ENCODE measurements around the gene TCF21.

The TCF21 gene

DNA sequence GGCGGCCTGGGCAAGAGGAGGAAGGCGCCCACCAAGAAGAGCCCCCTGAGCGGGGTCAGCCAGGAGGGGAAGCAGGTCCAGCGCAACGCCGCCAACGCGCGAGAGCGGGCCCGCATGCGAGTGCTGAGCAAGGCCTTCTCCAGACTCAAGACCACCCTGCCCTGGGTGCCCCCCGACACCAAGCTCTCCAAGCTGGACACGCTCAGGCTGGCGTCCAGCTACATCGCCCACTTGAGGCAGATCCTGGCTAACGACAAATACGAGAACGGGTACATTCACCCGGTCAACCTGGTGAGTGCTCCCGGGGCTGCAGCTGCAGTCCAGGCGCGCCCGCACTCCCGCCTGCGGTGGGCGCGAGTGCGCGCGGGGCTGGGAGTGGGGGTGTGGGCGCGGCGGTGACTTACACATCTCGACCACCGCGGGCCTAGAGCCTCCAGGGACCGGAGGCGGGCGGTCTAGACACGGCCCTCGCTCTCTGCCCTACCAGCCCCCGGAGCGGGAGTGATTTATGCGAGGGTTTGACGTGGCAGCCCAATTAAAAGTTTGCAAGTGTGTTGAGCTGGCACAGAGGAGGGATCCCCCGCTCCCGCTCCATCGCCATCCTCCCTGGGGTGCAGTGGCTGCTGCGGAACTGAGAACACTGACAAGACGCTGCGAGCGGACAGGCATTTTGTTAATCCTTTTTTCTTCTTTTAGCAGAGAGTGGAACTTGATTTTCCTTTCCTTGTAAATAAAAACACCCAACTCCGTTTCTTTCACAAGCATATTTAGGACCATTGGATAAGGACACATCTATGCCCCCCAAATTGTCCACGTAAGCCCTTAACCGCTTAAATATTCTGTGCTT lies 867 bp downstream of the TCF21 start:
- no peak for DNase-seq (ENCODE audit: low spot score)

GRCh38 chr6:133890711-133891148 lies 1.8 kb downstream of the TCF21 start:
- no peak for DNase-seq (ENCODE audit: low spot score)

DNA sequence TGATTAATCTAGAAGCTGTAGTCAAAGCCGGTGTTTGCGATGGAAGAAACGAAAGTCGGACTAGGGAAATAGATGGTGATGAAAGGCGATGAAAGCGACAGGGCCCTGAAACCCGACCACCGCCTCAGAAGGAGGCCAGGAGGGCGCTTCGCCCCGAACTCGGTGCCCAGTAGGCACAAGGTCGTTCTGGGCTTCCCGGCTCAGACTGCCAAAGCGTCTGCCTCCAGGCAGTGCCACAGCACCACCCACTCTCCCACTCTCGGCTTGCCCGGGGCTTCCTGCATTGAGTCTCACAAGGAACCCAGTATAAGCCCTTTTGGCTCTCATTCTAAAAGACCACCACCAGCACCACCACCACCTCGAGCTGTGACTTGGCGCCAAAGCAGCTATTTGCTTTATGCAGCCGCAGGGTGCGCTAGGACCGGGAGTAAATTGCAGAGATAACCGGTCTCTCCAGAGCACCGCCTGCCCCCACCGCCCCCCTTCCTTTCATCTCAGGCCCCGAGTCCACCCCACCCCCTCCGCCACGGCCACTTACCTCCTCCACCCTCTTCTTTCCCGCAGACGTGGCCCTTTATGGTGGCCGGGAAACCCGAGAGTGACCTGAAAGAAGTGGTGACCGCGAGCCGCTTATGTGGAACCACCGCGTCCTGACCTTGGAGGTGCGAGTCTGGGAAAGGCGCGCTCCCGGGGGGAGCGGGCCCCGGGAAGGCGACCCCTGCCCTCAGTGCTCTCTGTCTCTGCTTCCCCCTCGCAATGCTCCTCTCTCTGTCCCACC lies 2.4 kb downstream of the TCF21 start:
- peak; percentile 25 for DNase-seq (ENCODE audit: low spot score)

DNA sequence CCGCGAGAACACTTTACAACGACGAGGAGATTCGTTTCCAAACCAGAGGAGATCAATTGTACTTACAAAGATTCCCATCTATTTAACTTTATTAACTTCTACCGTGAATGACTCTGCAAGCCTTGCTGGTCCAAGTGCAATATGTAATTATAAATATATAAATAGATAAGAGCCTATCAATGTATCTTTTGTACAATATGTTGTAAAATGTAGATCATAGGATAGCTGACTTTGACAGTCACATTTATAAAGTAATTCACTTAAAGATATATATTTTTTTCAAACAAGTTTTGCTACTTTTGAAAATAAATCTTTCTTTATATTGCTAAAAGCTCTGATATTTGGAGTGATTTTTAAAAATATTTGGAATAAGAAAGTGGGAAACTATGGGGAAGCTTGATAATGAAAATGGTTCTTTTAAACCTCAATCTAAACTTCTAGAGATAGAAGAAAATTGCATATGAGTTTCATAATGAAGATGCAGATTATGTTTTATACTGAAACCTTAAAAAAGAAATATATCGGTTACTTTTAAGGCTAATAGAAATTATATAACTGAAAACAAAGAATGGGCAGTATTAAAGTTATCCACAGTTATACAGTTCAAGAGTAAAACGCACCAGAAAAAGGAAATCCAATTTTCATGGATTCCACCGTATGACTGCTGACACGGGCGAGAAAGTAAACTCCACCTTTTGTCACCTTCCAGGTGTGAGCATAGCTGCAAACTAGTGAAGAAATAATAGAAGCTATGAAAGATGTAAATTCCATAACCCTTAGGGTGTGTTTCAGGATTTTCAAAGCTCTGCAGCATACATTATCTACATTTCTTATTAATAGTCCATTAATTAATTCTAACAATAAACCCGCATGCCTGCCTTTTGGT lies 3.3 kb downstream of the TCF21 start:
- DNase-seq (ENCODE audit: low spot score): no peak

DNA sequence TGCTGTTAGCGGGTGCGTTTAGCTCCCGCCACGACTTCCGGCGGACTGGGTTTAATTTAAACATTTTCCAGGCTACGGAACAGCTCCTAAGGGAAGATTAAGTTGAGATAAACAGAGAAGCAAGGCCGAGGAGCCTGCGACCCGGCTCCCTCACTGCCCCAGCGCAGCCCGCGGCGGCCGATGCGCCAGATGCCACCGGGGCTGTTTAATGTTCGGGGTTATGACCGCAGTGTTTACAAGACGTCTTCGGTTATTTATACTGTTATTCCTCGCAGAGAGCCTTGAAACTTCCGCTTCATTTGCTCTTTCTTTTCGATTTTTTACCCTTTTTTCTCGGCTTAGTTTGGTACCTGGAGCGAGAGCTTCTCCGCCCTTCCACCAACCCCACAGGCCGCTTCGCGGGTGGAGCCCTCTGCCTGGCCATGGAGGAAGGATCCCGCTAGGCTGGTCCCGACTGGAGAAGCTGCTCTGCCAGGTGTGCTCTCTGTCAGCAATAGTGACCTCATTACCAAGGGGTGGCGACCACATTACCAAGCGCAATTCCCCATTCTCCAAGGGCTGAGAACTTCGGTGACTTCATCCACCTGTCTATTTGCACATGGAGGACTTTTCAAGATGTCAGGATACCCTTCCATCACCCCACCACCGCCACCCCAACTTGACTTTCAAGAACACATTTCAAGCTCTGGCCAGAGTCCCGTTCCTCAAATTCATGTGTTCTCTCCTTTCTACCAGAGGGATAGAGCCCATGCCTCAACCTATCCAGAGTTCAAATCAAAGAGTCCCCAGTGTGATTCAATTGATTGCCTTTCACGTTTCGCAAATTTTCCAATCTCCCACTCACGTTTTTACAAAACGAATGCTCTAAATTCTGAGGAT lies 4.1 kb downstream of the TCF21 start:
- DNase-seq (ENCODE audit: low spot score): no peak

GRCh38 chr6:133893946-133894345 lies 5.0 kb downstream of the TCF21 start:
- no peak for DNase-seq (ENCODE audit: low spot score)

- DNase-seq (ENCODE audit: low spot score): no peak
Observed at GRCh38 chr6:133894369-133894768, 5.5 kb downstream of the TCF21 start.

- no peak for DNase-seq (ENCODE audit: low spot score)
Observed at GRCh38 chr6:133894795-133895358, 6.0 kb downstream of the TCF21 start.

DNA sequence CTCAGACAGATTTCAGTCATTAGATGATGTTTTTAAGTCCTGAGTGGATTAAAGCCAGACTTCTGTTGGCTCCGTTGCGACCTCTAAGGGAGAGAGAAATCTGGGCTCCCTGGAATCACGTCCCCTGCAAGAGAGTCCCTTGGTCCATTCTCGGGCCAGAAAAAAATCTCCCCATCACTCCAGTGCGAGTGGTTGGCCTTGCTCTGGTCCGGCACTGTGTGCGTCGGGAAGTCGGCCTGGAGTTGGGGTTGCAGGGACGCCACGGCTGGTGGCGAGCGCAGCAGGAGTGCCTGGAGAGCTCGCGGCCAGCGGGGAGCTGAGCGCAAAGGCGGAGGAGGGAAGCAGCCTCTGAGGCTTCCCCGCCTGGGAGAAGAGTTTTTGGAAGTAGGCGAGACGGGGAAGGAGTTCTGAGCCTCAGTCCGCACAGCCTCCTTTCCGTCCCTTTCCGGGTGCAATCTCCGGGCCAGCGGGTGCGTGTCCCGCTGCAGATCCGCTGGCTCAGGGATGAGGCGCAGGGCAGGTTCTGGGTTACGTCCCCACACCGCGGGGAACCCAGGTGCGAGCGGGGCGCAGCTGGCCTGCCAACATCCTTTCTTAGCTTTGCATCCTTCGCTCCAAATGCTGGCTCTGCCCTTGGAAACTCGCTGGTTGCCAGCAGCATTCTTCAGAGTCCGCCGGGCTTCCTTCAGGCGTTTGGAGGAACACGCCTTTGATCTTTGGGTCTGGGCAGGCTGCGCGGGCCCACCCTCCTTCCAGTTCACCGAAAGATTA lies 6.8 kb downstream of the TCF21 start:
- peak; percentile 20 for DNase-seq (ENCODE audit: low spot score)

GRCh38 chr6:133896344-133896721 lies 7.4 kb downstream of the TCF21 start:
- DNase-seq (ENCODE audit: low spot score): peak; percentile 71

GRCh38 chr6:133898263-133898662 lies 9.3 kb downstream of the TCF21 start:
- no peak for DNase-seq (ENCODE audit: low spot score)

DNA sequence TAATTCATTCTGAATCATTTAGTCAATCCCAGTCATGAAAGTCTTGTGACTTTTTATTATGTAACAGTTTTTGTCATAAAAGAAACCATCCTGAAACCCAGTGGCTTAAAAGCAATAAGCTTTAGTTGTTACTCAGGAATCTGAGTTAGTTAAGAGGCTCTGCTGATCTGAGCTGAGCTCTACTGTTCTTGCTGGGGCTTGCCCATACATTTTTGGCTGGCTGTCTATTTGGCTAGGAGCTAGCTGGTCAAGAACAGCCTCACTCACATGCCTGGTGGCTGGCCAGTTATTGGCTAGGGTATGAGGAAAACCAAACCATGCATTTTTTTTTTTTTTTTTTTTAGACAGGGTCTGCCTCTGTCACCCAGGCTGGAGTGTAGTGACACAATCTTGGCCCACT lies 10.6 kb downstream of the TCF21 start:
- DNase-seq (ENCODE audit: low spot score): no peak

DNA sequence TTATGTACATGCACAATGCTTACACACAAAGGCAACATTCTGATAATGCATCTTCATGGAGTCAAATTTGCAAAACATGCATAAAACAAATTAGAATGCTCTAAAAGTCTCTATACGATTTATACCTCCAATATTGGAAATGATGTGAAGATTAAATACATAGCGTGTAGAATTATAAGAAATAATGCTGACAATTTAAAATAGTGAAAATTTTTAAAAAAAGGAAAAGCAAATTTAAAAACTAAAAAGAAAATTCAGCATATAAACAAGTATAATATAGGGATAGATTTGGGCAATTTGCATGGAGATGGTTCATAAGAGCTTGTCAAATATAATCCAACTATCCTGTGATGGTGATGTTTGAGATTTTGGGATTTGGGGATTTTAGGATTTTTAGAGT lies 14.9 kb downstream of the TCF21 start:
- no peak for DNase-seq (ENCODE audit: low spot score)

DNA sequence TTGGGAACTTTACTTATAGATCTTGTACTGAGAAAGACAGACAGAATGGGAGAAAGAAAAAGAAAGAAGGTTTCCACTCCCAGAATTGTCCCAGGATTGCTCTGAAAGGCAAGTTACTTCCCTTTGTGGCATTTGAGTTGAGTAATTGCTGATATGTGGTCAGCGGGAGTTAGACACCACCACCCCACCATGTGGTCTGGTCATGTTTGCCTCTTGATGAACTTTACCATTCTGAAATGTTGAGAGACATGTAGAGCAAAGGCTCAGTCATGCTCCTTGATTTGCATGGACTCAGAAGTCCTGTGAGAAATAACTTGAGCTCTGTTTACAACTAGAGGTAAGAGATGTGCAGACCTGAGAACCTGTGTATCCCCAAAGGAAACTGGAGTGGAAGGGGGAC lies 17.1 kb downstream of the TCF21 start:
- no peak for DNase-seq (ENCODE audit: low spot score)

GRCh38 chr6:133916650-133917151 lies 27.8 kb downstream of the TCF21 start:
- DNase-seq (ENCODE audit: low spot score): peak; percentile 78

DNA sequence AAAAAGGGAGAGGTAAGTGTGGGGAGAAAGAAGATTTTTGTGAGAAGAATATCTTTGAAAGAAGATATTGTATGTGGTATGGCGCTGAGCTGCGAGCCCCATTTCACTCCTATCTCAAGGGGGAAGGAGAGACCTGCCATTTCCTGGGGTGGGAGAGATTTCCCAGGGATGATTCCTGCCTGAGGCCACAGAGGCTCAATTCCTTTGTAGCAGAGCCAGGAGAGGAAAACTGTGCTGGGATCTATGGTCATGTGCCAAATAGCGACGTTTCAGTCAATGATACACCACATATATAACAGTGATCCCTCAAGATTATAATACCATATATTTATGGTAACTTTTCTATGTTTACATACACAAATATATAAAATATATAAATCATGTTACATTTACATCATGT lies 28.9 kb downstream of the TCF21 start:
- DNase-seq (ENCODE audit: low spot score): no peak

GRCh38 chr6:133918208-133918930 lies 29.5 kb downstream of the TCF21 start:
- DNase-seq (ENCODE audit: low spot score): no peak

GRCh38 chr6:133919362-133919761 lies 30.4 kb downstream of the TCF21 start:
- DNase-seq (ENCODE audit: low spot score): no peak

- DNase-seq (ENCODE audit: low spot score): peak; percentile 63
Observed at GRCh38 chr6:133921249-133921859, 32.4 kb downstream of the TCF21 start.
